ENCODE data around the gene SP4. TPM values are rescaled to one million over a fixed set of nuclear protein-coding genes. Genes with fewer than 3 reads are reported as not detected.
"Not testable (repeated sequence)": the region's sequence is repeated elsewhere in the genome, so short reads cannot be mapped to it uniquely, and the experiment has no call there.

The SP4 gene
- polyA plus RNA-seq, 5 donors = 6.8 to 10.8 (median 9.0) TPM

- DNase-seq = no peak
Measured at GRCh38 chr7:21514062-21514461, 86.2 kb downstream of the SP4 start.

GRCh38 chr7:21524680-21525079 lies 96.8 kb downstream of the SP4 start:
- no peak for DNase-seq

GRCh38 chr7:21526007-21526406 lies 98.1 kb downstream of the SP4 start:
- DNase-seq = no peak

GRCh38 chr7:21526448-21526847 lies 98.6 kb downstream of the SP4 start:
- no peak for DNase-seq

- not testable (repeated sequence) for DNase-seq
Measured at GRCh38 chr7:21532485-21532884, 104.6 kb downstream of the SP4 start.

GRCh38 chr7:21533646-21534045 lies 105.8 kb downstream of the SP4 start:
- not testable (repeated sequence) for DNase-seq

- DNase-seq = not testable (repeated sequence)
Measured at GRCh38 chr7:21536445-21537118, 108.7 kb downstream of the SP4 start.

- DNase-seq = no peak
Measured at GRCh38 chr7:21538936-21539495, 111.1 kb downstream of the SP4 start.

- DNase-seq = peak in 1 of 2 donors; percentile 33
Measured at GRCh38 chr7:21542891-21543527, 115.1 kb downstream of the SP4 start, which contains the start of gene DNAH11. Gene DNAH11 (plus strand): TSS chr7:21543039. CDS start chr7:21543246, 207 bp downstream.

- peak in 1 of 2 donors; percentile 34 for DNase-seq
Measured at GRCh38 chr7:21543528-21544302, 115.8 kb downstream of the SP4 start.

- DNase-seq = no peak
Measured at GRCh38 chr7:21544303-21544656, 116.4 kb downstream of the SP4 start.

GRCh38 chr7:21544715-21545114 lies 116.8 kb downstream of the SP4 start:
- peak in 1 of 2 donors; percentile 34 for DNase-seq

GRCh38 chr7:21547501-21547900 lies 119.6 kb downstream of the SP4 start:
- no peak for DNase-seq

GRCh38 chr7:21548491-21548890 lies 120.6 kb downstream of the SP4 start:
- no peak for DNase-seq

- no peak for DNase-seq
Measured at GRCh38 chr7:21550076-21550475, 122.2 kb downstream of the SP4 start.

GRCh38 chr7:21550821-21551531 lies 123.1 kb downstream of the SP4 start:
- DNase-seq = no peak

- no peak for DNase-seq
Measured at GRCh38 chr7:21562385-21562784, 134.5 kb downstream of the SP4 start.

Data from right lung (tissue), 5 donors.